ENCODE measurements around the gene ARHGDIA.
A peak's percentile ranks its signal among the peaks of the same experiment; 100 is the strongest.

Gene ARHGDIA

DNA sequence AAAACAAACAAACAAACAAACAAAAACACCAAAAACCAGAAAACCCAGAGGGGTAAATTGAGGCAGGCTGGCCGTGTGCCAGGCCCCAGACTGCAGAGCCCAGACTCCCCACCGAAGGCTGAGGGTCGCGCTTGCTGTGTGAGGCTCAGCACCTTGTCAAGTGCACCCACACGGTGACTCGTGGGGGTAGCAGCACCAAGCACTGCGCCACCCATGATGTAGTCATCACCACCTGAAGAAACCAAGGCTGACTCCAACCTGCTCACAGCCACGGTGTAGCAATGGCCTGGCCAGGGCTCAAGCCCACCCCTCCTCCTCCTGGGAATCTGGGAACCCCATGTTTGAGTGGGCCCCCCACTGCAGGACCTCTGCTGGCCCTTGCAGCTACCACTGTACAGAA is 50.0 kb downstream of the ARHGDIA start:
- Mint-ChIP-seq H3K4me3 (no peak overlapping the region), H3K27ac (no peak overlapping the region), H3K36me3 (no peaks in the 10 kb centered on the region), H3K9me3 (no peaks in the 10 kb centered on the region), H3K4me1 (peaks cover 3% of the 10 kb centered on the region), H3K27me3 (no peaks in the 10 kb centered on the region)

DNA sequence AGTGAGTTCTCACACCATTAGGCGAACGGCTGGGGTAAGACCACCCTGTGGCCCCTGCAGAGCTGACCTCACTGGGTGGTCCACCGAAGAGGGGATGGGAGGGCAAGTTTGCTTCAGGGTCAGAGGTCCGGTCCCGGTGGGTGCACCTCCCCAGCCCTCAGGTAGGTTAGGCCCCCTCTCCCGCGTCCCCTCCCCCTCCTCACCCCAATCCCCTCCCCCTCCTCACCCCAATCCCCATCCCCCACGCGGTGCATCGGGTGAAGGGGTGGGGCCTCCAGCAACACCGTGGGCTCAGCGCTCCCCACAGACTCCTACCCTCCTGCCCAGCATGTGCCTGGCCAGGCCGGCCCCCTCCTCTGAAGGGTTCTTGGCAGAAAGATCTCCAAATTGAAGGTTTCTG is 51.4 kb downstream of the ARHGDIA start:
- no peak overlapping the region for H3K27ac Mint-ChIP-seq
- no peaks in the 10 kb centered on the region for H3K9me3 Mint-ChIP-seq
- no peak overlapping the region for H3K4me3 Mint-ChIP-seq

DNA sequence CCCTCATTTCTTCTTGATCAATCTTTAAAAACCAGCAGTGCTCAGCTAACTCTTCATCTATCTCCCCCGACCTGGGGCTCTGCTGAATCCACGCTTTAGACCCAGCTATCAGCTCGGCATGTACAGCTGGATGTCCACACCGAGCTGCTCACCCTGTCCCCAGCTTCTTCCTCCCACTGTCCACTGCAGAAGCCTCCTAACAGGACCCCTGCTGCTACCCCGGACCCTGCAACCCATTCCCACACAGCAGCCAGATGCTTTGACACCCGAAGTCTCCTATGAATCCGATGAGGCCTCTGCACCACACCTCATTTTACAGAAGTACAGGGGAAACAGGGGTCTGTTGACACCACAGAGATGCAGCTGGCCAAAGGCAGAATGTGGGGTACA is 53.4 kb downstream of the ARHGDIA start:
- Mint-ChIP-seq H3K9me3 (no peaks in the 10 kb centered on the region), H3K4me1 (no peaks in the 10 kb centered on the region), H3K27me3 (no peaks in the 10 kb centered on the region), H3K4me3 (no peak overlapping the region), H3K36me3 (no peaks in the 10 kb centered on the region), H3K27ac (peak overlapping the region; percentile 53)

More for the DNA sequence above, 51.4 kb downstream of the ARHGDIA start:
- Mint-ChIP-seq H3K27me3 (no peaks in the 10 kb centered on the region), H3K36me3 (no peaks in the 10 kb centered on the region), H3K4me1 (no peaks in the 10 kb centered on the region)
